Sigmoid colon (tissue), 7 donors: ENCODE data around the gene COTL1. TPM values are rescaled to one million over a fixed set of nuclear protein-coding genes. Genes with fewer than 3 reads are reported as not detected.

ENCODE experiments used
- DNase-seq: peaks from one replicate; pipeline ENCODE4 v3.0.0-alpha.2; 2019
- H3K27ac ChIP-seq, 4 donors: fragments of 200-600 bp; sonication (generic); one replicate each; pipeline ENCODE4 v1.5.1; 2016 to 2019; ENCODE audit warnings: mild to moderate bottlenecking in 1 of 4
- H3K27me3 ChIP-seq, 3 donors: fragments of 200-600 bp; sonication (generic); one replicate each; pipeline ENCODE4 v1.5.1; 2019; ENCODE audit warnings: mild to moderate bottlenecking in 1 of 3
- H3K36me3 ChIP-seq, 4 donors: fragments of 200-600 bp; sonication (generic); one replicate each; pipeline ENCODE4 v1.5.1; 2016 to 2019
- H3K4me1 ChIP-seq, 4 donors: fragments of 200-600 bp; sonication (generic); one replicate each; pipeline ENCODE4 v1.5.1; 2017 to 2019
- H3K4me3 ChIP-seq, 4 donors: fragments of 200-600 bp; sonication (generic); one replicate each; pipeline ENCODE4 v1.5.1; 2017 to 2019; ENCODE audit warnings: mild to moderate bottlenecking in 2 of 4, moderate library complexity in 1 of 4
- H3K9me3 ChIP-seq, 4 donors: fragments of 200-600 bp in 3 of 4; sonication (generic) in 3 of 4; one replicate each; pipeline versions ENCODE4 v1.5.1 to v1.6.1; 2013 to 2019
- CTCF ChIP-seq, 4 experiments: fragments of 450-650 bp in 3 of 4; fragments of 200-600 bp in 1 of 4; IDR thresholded peaks; one replicate each; pipeline ENCODE4 v1.5.1; 2016 to 2019; ENCODE audit warnings: antibody characterized with exemption in 4 of 4, mild to moderate bottlenecking in 3 of 4, moderate library complexity in 2 of 4
- EP300 ChIP-seq, 4 donors: sonication (generic); formaldehyde crosslinking; IDR thresholded peaks; one replicate each; pipeline ENCODE4 v1.6.1; 2017; ENCODE audit warnings: antibody characterized with exemption in 4 of 4
- POLR2A ChIP-seq, 2 donors: fragments of 450-650 bp; IDR thresholded peaks; one replicate each; pipeline ENCODE4 v1.6.1; 2016; ENCODE audit warnings: antibody characterized with exemption in 2 of 2, mild to moderate bottlenecking in 2 of 2, moderate library complexity in 2 of 2
- POLR2AphosphoS5 ChIP-seq, 4 donors: sonication (generic); formaldehyde crosslinking; IDR thresholded peaks; one replicate each; pipeline ENCODE4 v1.6.1; 2017; ENCODE audit warnings: antibody characterized with exemption in 4 of 4
- WGBS, 2 donors: extraction: QIAGEN DNeasy Blood & Tissue Kit; methylation state at CpG; one replicate each; pipeline ENCODE4 v1.1.7; 2013; 5-methylcytosine and 5-hydroxymethylcytosine counted together
- intact Hi-C: fragments of 100-400 bp; cut with DNase I; formaldehyde crosslinking; loops from one replicate; pipeline ENCODE4 v1.15.1; 2023
- polyA plus RNA-seq, 3 donors: library from polyadenylated mRNA; stranded (reverse); fragments of 200-250 nt; gene quantifications; one replicate each; pipeline ENCODE4 v1.2.3, GENCODE V29; 2013
- total RNA-seq, 4 donors: library from RNA; depleted of rRNA; stranded (reverse); fragments of >200 nt; gene quantifications; one replicate each; pipeline ENCODE4 v1.1.0, GENCODE V29; 2016
- donor health status: healthy with polysubstance abuse.
- donor health status: Bipolar disorder and iron deficiency.
- donor health status: healthy.

COTL1 gene
- total and polyA plus RNA-seq, 7 donors, result 34.6 to 160 (median 48.6) TPM

DNA sequence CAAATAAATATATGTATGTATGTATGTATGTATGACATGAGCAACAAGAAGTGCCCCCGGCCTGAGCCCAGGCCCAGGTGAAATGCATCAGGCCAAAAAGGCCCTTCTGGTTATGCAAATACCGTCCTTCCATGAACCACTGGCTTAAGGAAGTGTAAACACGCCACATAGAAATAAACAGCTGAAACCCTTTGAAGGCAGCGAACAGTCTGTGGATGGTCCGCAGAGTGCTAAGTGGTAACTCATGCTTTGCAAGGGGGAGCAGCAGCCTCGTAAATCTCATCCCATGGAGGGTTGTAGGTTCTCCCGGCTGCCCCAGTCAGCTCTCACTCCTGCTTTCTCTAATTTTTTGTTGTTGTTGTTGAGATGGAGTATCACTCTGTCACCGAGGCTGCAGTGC is 36.7 kb downstream of the COTL1 start:
- WGBS, 2 donors, result 82 to 87% methylated on average over 8 of the region's 8 CpGs
- Histone ChIP-seq H3K27ac (no peak overlapping the region), H3K36me3 (no peaks in the 10 kb centered on the region), H3K4me3 (no peak overlapping the region), H3K9me3 (no peaks in the 10 kb centered on the region), H3K27me3 (no peaks in the 10 kb centered on the region), H3K4me1 (peaks cover 0 to 16% (median 9%) of the 10 kb centered on the region in 4 donors)
- TF ChIP-seq POLR2A (IDR thresholded peaks at IDR 0.05) (no peak), EP300 (IDR thresholded peaks at IDR 0.05) (no peak), POLR2AphosphoS5 (IDR thresholded peaks at IDR 0.05) (no peak), CTCF (IDR thresholded peaks at IDR 0.05) (no peak)
- no peak for DNase-seq
- intact Hi-C loops, result no loop called here

DNA sequence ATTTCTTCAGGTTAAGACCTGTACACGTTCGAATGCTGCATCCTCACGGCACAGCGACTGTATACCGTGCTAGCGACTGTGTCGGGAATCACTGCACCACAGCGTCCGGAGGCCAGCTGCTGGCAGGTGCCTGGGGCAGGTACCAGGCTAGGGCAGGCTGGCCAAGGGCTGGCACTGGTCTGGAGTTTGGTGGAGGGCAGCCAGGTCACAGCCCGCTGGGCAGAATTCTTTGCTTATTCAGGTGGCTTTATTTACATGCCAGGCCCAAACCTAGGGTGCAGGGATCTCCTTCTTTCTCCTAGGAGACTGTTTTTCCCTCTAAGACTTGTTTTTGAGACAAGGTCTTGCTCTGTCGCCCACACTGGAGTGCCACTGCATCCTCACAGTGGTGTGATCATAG is 37.9 kb downstream of the COTL1 start:
- Histone ChIP-seq H3K4me1 (peaks cover 0 to 16% (median 9%) of the 10 kb centered on the region in 4 donors), H3K27me3 (no peaks in the 10 kb centered on the region), H3K36me3 (no peaks in the 10 kb centered on the region), H3K27ac (no peak overlapping the region), H3K4me3 (no peak overlapping the region), H3K9me3 (no peaks in the 10 kb centered on the region)
- TF ChIP-seq POLR2A (IDR thresholded peaks at IDR 0.05) (no peak), POLR2AphosphoS5 (IDR thresholded peaks at IDR 0.05) (no peak), EP300 (IDR thresholded peaks at IDR 0.05) (no peak), CTCF (IDR thresholded peaks at IDR 0.05) (no peak)
- intact Hi-C loops, result no loop called here
- WGBS, 2 donors, result 90 to 95% methylated on average over 11 of the region's 11 CpGs
- DNase-seq, result no peak

- DNase-seq, result no peak
- Histone ChIP-seq H3K4me1 (peaks cover 0 to 9% (median 5%) of the 10 kb centered on the region in 4 donors), H3K9me3 (no peaks in the 10 kb centered on the region), H3K27me3 (no peaks in the 10 kb centered on the region), H3K36me3 (no peaks in the 10 kb centered on the region), H3K27ac (no peak overlapping the region), H3K4me3 (no peak overlapping the region)
- 95 to 96% methylated on average over 6 of the region's 6 CpGs for whole genome bisulfite sequencing, 2 donors
- TF ChIP-seq POLR2A (IDR thresholded peaks at IDR 0.05) (no peak), POLR2AphosphoS5 (IDR thresholded peaks at IDR 0.05) (no peak), EP300 (IDR thresholded peaks at IDR 0.05) (no peak), CTCF (IDR thresholded peaks at IDR 0.05) (no peak)
- intact Hi-C loops, result no loop called here
Measured at GRCh38 chr16:84578538-84579126, 39.2 kb downstream of the COTL1 start.

GRCh38 chr16:84577034-84577803 is 40.7 kb downstream of the COTL1 start:
- Histone ChIP-seq H3K36me3 (no peaks in the 10 kb centered on the region), H3K4me3 (no peak overlapping the region), H3K27me3 (no peaks in the 10 kb centered on the region), H3K4me1 (no peaks in the 10 kb centered on the region), H3K9me3 (no peaks in the 10 kb centered on the region), H3K27ac (no peak overlapping the region)
- 61 to 83% methylated on average over 15 of the region's 15 CpGs for WGBS, 2 donors
- TF ChIP-seq POLR2AphosphoS5 (IDR thresholded peaks at IDR 0.05), result no peak
- TF ChIP-seq EP300 (IDR thresholded peaks at IDR 0.05), result no peak
- TF ChIP-seq CTCF (IDR thresholded peaks at IDR 0.05), result no peak
- no peak for TF ChIP-seq POLR2A (IDR thresholded peaks at IDR 0.05)
- DNase-seq, result no peak
- intact Hi-C loops, result no loop called here
